ENCODE results near the gene YJEFN3.

YJEFN3 gene

DNA sequence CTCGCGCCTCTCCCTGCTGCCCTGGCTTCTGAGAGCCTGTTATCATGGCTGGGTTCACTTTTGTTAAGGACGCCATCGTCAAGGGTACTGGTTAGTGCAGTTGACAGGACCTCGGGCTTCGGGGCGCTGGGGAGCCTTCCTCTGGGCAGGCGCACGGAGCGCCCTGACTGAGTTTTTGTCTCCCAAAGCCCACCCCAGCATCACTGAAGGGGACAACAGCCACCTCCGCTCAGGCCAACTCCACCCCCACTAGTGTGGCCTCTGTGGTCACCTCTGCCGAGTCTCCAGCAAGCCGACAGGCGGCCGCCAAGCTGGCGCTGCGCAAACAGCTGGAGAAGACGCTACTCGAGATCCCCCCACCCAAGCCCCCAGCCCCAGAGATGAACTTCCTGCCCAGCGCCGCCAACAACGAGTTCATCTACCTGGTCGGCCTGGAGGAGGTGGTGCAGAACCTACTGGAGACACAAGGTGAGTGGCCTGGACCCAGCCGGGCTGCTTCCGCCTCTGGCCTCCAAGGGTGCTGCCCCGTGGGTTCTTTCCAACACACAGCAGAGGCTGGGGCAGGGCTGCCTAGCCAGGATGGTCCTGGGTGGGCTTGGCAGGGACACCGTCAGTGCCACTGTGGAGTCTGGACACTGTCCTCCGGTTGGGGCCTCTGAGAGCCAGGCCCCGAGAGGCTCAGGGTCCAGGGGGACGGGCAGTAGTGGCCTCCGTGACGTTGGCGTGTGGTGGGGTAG lies 30.3 kb upstream of the YJEFN3 start:
- no peak for DNase-seq (ENCODE audit: low read depth)

GRCh38 chr19:19499272-19499995 lies 29.3 kb upstream of the YJEFN3 start:
- DNase-seq (ENCODE audit: low read depth) = no peak

GRCh38 chr19:19500975-19501644 lies 27.6 kb upstream of the YJEFN3 start:
- DNase-seq (ENCODE audit: low read depth) = no peak

- DNase-seq (ENCODE audit: low read depth) = no peak
These were observed 26.9 kb upstream of the YJEFN3 start for GRCh38 chr19:19501798-19502197.

GRCh38 chr19:19502281-19502680 lies 26.4 kb upstream of the YJEFN3 start:
- DNase-seq (ENCODE audit: low read depth) = no peak

- DNase-seq (ENCODE audit: low read depth) = no peak
These were observed 25.7 kb upstream of the YJEFN3 start for GRCh38 chr19:19502808-19503602.

- no peak for DNase-seq (ENCODE audit: low read depth)
These were observed 23.7 kb upstream of the YJEFN3 start for GRCh38 chr19:19504754-19505668.

DNA sequence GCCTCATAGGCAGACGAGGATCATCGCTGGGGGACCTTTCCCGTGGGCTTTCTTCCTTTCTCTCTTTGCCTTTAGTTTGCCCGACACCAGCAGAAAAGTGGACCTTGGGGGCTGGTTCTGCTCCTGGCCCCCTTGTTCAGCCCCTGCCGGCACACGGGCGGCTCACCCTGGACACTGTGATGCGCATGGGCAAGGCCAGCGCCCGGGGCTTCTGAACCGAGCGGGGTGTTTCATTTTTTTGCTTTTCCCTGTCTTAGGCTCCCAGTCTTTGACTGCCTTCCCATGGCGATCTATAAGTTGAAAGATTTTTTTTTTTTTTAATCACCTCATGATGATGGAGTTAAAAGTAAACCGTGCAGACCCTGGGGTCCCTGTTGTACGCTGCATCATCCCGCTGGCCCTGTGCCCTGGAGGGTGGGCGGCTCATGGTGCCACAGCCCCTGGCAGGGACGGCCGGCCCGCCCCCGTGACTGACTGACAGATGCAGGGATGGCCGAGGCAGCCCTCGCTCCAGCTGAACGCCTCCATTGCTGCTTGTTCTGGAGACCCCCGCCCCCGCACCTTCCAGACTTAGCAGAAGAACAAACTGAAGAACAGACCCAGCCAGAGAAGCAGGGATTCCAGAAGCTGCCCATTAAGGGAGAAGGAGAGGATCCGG lies 22.9 kb upstream of the YJEFN3 start:
- DNase-seq (ENCODE audit: low read depth) = no peak

- DNase-seq (ENCODE audit: low read depth) = no peak
These were observed 22.1 kb upstream of the YJEFN3 start for GRCh38 chr19:19506592-19506991.

DNA sequence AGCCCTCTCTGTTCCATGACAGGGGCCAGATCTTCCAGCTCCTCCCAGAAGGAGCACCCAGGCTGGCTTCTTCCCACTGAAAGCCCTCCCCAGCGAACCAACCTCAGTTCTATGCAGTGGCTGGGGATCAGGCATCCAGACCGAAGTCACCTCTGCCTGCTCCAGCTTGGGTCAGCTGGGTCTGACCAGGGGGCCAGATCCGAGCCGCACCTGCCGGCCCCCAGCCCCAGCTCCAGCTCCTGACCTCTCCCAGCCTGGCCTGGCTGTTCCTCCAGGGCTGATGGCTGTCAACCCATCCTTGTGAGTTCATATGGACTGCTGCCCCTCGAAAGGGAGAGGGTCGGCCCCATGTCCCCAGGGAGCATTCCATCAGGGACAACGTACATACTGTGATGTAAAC lies 21.4 kb upstream of the YJEFN3 start:
- no peak for DNase-seq (ENCODE audit: low read depth)

- DNase-seq (ENCODE audit: low read depth) = no peak
These were observed 20.5 kb upstream of the YJEFN3 start for GRCh38 chr19:19508217-19508616.

DNA sequence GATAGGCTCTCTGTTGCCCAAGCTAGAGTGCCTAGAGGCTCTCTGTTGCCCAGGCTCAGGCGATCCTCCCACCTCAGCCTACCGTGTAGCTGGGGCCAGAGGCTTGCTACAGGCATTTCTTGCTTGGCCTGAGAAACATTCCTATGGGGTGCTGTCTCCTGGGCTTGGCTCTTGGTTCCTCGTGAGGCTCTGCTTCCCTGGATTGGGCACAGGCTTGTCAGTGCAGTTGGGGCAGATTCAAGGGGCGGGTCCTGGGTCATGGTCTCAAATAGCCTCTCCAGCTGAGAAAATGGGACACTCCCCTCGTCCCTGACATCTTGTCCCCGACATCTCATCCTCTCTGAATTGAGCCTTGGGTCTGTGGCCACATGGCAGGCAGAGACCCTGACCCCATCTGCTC lies 18.3 kb upstream of the YJEFN3 start:
- no peak for DNase-seq (ENCODE audit: low read depth)

- no peak for DNase-seq (ENCODE audit: low read depth)
These were observed 15.0 kb upstream of the YJEFN3 start for GRCh38 chr19:19513682-19514081.

GRCh38 chr19:19514215-19514657 lies 14.5 kb upstream of the YJEFN3 start:
- DNase-seq (ENCODE audit: low read depth) = no peak

DNA sequence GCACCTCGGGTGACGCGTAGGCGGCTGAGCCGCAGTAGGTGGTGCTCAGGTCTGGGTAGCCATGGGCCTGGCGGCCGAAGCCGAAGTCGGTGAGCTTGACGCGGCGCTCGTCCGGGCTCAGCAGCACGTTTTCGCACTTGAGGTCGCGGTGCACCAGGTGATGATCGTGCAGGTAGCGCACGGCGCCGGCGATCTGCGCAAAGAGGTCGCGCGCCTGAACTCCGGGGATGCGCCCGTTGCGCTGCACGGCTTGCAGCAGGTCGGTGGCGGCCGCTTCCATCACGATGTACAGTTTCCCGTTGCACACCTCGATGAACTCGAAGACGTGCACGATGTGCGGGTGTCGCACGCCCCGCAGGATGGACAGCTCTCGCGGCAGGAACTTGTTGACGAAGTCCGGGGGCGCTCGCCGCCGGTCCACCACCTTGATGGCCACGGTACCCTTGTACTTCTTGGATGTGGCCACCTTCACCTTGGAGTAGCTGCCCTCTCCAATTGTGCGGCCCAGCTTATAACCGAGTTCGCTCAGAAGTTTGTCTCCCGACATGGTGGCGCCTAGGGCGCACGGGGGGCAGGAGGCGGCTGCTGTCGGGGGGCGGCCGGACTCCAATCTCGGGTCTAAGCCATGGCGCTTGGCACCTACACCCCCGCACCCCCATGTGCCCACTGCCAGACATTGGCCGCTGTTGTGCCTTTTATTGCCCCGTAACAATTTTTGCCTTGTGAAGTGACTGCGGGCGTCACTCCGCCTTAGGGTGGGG lies 13.7 kb upstream of the YJEFN3 start, which contains the start of gene TSSK6:
Gene TSSK6 (minus strand): TSS at position 668 of the 761 bp plus-strand sequence. CDS start 121 bp downstream, at position 547.
- no peak for DNase-seq (ENCODE audit: low read depth)

GRCh38 chr19:19515642-19516519 lies 12.8 kb upstream of the YJEFN3 start, which contains the start of gene NDUFA13:
TSS of gene NDUFA13 (plus strand) at chr19:19516225. CDS start at chr19:19516239, 14 bp downstream.
- peak; percentile 93 for DNase-seq (ENCODE audit: low read depth)

GRCh38 chr19:19517235-19517619 lies 11.5 kb upstream of the YJEFN3 start:
- no peak for DNase-seq (ENCODE audit: low read depth)

GRCh38 chr19:19520989-19521388 lies 7.7 kb upstream of the YJEFN3 start:
- no peak for DNase-seq (ENCODE audit: low read depth)

GRCh38 chr19:19523177-19523576 lies 5.5 kb upstream of the YJEFN3 start:
- no peak for DNase-seq (ENCODE audit: low read depth)
